Middle frontal gyrus (tissue), 1 donor: Measurements from ENCODE around the gene RCBTB2.

Experiments used
- DNase-seq: peaks from one replicate; pipeline ENCODE4 v3.0.0-alpha.2; 2015; ENCODE audit warnings: low spot score; ENCODE audit errors: extremely low spot score

The RCBTB2 gene

DNA sequence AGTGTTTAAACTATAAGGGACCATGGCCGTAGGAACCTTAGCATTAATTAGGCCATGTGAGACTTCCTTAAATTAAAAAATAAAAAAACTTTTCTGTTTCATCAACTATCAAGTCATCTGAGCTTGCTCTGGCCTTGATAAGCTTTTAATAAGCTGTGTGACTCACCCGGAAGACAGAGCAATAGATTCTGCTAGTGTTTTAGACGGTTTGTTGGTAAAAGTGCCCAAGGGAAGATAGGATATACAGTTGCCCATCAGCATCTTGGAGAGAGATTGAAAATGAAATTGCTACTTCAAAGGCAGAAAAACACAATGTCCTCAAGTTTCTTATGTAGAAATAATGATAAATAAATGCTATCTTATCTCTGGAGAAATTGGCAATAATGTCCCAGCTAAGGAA lies 31.2 kb upstream of the RCBTB2 start:
- no peak for DNase-seq

DNA sequence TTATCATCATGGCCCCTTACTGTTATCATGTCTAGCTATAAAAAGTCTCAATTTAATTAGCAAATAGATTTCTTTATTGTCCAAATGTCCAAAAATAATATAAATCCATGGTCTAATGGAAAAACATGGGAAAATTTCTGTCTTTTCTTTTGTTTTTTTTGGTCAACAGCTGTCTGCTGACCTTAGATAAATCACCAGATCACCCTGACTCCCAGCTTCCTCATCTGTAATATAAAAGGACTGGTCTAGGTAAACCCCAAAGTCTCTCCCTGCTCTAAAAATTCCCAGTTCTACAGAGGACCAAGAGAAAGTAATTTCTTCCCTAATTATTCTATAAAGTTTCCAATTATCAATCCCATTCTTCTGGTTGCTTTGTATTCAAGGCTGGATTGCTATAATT lies 30.7 kb upstream of the RCBTB2 start:
- DNase-seq, result no peak

DNA sequence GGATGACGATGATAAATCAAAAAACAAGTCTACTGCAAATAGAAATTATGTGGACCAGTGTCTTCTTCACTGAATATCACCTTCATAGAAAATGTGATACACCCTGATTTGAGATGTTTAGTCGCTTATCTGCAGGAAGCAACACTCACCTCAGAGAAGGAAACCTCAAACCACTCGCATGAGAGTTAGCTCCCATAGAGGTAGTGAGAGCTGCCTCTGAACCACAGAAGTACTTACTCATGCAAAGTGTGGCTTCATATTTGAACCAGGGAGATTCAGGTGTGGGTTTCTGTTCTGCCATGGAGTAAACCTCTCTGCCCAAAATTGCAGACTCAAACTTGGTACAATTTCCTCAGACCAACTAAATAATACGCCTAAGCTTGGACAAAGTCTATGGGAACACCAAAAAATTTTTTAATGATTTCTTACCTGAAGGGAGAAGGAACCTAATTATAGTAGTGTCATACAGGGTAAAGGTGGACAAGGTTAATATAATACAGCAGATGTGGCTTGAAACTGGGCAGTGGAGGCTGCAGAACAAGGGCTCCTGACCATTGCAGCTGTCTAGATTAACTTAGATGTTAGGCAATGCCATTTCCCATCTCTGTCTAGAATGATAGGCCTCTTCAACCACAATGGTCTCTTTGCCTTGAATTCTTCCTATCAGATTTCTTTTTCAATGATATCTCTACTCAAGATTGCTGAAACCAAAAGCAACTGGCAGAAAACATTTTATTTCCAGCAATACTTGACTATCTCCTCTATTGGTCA lies 29.6 kb upstream of the RCBTB2 start:
- DNase-seq, result no peak

DNA sequence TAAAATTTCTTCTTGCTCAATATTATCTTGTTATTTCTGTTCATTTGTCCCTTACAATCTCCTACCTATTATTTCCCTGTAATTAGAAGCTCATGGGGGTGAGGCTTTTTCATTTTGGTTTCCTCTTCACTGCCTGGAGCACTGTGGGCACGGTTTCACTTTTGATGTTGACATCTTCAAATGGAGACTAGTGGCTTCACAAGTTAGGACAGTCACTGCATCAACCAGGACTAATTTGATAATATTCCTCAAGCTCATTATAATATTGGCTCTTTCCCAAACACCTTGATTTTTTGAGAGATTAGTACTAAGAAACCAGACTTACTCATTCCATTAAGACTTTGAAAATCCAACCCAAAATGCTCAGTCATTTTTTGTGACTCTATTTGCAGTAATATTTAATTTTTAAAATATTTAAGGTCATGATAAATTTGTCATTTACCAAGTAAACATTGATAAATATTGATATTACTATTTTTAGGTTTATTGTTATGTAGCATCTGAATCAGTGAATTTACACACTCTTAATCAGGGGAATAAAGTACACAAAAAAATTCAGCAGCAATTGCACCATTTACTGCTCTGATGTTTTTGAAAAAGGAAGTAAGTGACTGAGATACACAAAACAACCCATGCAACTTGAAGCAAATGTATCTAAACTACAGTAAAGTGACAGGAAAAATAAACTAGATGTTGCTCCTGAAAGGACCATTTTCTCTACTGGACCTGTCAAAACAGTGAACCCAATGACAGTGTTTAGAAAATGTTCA lies 28.8 kb upstream of the RCBTB2 start:
- DNase-seq, result no peak

DNA sequence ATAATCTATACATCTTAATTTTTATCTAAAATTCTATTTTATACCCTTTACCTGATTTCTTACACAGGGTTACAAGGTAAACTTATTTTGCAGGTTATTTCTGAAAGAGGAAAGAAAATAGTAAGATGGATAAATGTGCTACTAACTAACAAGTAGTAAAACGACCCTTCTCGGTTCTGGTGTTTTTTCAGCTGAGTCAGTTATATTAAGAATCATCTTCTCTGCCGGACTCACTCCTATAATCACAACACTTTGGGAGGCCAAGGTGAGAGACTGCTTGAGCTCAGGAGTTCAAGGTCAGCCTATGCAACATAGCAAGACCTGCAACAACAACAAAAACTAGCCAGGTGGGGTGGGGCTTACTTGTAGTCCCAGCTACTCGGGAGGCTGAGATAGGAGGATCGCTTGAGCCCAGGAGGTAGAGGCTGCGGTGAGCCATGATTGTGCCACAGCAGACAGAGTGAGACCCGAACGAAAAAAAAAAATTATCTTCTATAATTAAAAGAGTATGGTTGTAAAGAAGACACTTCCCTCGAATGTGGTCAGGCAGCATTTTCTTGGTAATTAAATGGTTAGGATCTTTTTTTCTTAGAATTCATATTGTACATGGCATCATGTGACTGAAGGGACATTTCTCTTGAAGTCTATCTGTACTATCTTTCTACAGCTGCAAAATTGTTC lies 27.9 kb upstream of the RCBTB2 start:
- no peak for DNase-seq

DNA sequence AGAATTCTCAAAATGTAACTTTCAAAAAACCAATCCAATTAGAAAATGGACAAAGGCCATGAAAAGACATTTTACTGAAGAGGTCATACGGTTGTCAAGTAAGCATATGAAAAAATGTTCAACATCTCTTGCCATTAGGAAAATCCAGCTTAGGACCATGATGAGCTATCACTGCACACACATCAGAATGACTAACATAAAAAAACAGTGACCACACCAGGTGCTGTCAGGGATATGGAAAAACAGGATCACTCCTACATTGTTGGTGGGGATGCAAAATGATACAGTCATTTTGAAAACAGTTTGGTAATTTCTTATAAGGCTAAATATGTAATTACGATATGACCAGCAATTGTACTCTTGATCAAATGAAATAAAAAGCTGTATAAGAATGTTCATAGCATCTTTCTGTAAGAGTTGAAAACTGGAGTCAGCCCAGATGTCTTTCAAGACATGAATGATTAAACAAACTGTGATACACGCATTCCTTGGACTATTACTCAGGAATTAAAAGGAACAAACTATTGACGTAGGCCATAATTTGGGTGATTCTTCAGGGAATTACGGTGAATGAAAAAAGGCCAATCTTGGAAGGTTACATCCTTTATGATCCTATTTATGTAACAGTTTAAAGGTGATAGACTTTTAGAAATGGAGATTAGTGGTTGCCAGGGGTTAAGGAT lies 26.9 kb upstream of the RCBTB2 start:
- no peak for DNase-seq

DNA sequence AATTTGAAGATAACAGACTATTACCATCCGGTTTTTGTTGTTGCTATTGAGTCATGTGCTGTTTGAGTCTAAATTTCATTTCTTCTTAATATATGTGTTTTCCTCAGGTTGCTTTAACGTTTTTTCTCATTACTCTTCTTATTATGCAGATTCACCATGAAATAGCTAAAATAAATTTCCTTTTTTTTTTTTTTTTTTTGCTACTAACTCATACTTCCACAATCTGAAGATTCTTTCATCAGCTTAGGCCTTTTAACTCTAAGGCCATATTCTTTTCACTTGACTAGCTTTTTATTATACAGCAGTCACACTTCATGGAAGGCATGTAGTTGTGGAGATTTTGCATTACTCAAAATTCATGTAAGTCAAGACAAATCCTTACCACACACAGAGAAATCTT lies 23.9 kb upstream of the RCBTB2 start:
- DNase-seq, result no peak

DNA sequence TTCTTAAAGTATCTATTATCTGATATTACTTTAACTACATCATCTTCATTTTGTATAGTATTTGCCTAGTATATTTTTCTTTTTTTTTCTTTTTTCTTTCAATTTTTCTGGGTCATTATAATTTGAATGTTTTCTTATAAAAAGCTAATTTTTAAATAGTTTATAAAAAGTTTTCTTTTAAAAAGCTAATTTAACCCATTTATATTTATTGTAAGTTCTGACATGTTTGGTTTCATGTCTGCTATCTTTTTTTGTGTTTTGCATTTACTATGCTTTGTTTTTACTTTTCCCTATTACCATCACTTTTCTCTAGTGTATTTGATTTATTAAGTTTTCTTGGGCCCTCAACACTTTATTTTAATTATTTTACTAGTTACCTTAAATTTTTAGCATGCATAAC lies 22.6 kb upstream of the RCBTB2 start:
- no peak for DNase-seq

DNA sequence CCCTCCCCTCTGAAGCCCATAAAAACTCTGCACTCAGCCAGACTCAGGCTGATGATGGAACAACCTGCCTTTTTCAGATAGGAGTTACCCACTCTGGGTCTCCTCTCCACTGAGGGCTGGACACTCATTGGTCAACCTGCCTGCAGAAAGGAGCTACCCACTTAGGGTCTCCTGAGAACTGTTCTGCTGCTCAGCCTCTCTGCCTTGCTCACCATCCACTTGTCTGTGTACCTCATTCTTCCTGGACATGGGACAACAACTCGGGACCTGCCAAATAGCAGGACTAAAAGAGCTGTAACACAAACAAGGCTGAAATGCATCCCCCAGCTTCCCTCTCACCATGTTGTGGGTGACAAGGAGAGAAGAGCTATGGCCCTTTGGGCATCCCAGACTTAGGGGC lies 18.4 kb upstream of the RCBTB2 start:
- DNase-seq, result no peak

DNA sequence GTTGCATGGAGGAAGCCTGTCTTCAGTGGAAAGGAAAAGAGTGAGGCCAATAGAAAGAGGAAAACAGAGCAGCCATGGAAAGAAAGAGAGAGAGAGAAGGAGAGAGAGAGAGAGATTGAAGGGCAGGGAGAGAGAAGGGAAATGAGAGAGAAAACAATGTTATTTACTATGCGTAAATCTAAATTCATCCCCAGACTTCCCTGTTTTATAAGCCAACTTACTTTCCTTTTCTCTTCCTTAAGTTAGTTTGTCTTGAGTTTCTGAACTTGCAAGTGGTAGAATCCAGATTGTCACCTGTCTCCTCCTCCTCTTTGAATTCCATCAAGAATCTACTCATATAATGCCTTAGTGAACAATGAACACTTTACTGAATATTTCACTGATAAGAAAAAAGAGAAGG lies 16.8 kb upstream of the RCBTB2 start:
- DNase-seq, result no peak

DNA sequence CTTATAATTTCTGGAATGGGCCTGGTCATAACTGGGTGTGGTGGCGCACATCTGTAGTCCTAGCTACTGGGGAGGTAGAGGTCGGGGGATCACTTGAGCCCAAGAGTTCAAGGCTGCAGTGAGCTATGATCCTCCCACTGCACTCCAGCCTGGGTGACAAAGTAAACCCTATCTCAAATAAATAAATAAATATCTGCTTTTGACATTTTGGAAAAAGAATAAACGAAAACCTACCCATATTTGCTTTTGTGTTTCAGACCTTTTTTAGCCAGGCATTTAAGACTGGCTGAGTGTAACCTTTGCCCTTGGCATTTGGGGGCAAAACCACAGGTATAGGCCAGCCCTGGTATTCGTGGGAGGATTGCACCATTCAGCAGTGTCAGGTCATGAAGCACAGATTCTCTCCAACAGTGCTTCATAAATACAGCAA lies 14.8 kb upstream of the RCBTB2 start:
- no peak for DNase-seq

DNA sequence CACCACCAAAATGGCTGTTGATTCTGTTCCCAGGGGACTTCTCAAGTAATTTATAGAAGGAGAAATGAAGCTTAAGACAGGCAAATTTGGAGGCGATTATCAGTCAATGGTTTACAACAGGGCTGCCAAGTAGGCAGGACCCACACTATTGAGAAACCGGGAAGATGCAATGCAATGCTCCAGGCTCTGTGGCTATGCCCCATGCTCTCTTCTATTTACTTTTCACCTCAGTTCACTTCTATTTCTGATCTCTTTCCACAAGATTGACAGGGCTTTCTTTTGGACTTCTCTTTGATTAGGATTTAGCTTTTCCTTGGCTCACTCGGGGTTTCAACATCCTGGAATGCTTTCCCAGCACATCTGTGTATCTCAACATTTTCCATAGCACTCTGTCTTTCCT lies 12.7 kb upstream of the RCBTB2 start:
- DNase-seq, result no peak

DNA sequence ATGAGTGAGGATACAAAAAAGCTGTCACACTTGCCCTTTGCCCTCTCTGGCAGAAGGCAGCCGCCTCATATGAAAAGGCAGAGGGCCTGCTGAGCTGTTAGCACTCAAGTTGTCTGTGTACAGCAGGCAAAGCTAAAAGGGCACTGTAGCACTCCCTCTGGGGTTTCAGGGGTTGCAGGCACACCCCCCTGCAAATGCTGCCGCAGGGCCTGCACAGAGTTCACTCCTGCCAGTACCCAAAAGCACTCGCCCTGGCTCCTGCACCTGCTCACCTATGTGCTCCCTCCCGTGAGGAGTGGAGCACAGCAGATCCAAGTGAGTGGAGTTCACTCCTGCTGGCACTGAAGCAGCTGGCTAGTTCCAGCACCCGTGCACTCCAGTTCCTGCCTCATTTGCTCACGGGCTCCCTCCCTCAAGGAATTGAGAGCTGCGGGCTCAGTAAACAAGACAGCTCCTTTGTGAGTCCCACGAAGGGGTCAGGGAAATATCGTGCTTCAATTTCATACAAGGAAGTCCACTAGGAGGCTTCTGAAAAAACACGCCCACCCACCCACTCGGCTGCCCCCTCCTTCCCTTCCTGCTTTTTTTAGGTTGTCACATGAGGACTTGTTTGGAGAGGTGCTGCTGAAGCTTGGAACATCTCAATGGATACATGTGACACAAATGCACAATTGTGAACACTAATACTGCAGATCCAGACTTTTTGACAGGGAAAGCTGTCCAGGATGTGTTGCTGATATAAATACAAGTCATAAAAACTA lies 9.9 kb upstream of the RCBTB2 start:
- DNase-seq, result no peak

DNA sequence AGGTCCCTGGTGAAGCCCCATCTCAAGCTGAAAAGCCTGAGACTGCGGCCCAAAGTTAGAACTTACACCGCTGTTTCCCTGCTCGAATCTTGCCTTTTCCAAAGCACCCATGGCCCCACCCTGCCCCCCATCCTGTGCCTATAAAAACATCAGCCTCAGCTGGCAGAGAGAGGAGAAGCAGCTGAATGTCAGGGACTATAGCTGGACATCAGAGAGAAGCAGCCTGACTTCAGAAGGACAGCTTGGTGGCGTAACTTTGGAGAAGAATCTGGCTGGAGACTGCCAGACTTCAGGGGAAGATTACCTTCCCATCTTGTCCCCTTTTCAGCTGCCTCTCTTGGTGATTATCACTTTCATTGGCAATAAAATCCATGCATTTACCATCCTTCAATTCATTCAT lies 9.3 kb upstream of the RCBTB2 start:
- DNase-seq, result no peak

DNA sequence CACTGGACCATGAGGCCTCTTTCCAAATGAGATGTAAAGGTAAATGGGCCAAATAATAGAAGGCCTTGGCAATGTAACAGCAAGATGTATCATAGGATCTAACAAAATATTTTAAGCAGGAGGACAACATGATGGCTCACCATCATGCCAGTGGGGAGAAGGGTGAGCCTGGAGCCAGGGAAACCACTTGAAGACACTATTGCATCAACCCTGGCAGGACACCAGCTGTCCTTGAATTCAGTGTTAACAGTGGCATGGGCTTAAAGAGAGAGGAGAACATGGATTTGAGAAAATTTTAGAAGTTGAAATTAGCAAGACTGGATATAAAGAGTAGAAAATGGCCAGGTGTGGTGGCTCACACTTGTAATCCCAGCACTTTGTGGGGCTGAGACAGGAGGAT lies 6.7 kb upstream of the RCBTB2 start:
- no peak for DNase-seq

DNA sequence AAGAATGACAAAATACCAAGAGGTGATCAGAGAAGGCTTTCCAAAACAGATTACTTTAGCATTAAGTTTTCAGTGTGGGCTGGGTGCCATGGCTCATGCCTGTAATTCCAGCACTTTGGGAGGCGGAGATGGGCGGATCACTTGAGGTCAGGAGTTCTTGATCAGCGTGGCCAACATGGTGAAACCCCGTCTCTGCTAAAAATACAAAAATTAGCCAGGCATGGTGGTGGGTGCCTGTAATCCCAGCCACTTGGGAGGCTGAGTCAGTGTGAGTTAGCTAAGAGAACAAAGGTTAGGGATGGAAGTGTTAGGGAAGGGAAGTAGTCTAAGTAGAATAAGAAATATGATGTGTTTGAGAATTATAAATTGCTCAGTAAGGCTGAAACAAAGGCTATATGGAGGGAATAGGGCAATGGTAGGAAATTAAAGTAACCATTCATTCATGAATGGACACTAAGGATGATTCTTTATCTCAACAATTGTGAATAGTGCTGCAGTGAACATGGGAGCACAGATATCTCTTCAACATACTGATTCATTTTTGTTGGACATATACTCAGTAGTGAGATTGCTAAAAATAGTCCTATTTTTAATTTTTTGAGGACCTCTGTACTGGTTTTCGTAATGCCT lies 3.9 kb upstream of the RCBTB2 start:
- no peak for DNase-seq

DNA sequence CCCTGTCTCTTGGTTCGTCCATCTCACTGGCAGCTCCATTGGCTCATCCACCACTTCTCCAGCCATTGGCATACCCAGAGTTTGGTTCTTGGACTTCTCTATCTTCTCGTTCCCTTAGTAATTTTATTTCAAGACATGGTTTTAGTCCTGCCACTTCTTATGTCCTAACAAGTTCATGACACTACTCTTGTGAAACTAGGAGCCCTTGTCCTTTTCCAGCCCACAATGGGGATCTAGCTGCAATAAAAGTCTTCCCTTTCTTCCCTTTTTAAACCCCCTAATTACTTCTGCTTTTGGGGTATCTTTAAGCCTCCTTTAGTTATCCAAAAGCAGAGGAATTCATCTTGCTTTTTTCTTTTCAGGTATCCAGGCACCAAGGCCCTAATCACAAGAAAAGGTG lies 2.9 kb upstream of the RCBTB2 start:
- no peak for DNase-seq

DNA sequence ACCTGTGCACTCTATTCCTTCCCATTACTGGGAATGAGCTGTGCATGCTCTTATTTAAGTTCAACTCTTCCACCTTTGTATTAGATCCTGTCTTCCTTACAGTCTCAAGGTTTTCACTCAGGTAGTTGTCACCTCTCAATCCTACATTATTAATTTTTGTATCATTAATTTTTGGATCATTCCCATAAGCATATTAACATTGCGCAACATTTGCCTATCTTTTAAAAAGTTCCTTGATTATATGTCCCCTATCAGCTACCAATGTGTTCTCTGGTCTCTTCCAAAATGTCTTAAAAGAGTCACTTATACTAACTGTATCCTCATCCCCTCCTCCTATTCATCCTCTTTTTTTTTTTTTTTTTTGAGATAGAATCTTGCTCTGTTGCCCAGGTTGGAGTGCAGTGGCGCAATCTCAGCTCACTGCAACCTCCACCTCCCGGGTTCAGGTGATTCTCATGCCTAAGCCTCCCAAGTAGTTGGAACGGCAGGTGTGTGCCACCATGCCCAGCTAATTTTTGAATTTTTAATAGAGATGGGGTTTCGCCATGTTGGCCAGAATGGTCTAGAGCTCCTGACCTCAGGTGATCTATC lies 2.1 kb upstream of the RCBTB2 start:
- no peak for DNase-seq

DNA sequence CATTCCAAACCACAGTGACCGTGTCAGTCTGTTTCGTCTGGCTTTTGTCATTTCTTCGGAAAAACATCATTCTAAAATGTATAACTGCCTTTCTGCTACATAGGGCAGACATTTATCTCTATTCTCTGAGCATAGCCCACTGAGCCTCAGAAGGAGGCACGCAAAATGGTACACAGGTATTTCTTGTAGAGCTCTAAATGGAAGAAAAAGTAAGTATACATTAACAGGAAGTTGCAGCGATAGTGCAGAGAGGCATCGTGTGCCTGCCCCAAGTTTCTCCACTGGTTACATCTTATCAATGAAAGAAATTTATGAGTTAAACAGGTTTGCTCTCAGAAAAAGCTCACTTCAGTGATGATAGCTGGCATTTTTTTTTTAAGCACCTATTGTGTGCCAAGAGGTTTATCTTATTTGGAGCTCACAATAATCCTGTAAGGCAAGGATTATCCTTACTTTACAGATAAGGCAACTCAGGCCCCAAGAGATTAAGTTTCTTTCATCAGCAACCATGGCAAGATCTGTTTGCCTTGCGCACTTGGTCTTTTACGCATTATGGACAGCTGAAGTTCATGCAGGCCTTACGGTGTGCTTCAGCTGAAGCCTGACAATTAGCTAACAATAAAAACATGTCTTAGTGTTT lies 1.2 kb upstream of the RCBTB2 start:
- DNase-seq, result no peak

DNA sequence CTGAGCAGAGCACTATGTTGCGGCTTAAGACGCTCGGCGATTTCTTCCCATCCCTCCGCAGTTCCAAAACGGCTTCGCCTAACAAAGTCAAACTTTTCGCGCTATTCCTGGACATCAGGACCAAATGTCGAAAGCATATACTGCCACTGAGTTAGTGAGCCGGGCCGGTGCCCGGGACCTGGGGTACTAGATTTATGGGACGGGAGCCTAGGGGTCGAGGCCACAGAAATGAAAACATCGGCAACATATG lies 699 bp downstream of the RCBTB2 start:
- no peak for DNase-seq
